HEK293 (cell line): ENCODE results near the gene EEF2K.

Experiments used
- ZBTB20 ChIP-seq: fragments of 450-650 bp; formaldehyde crosslinking; IDR thresholded peaks from 2 replicates; pipeline ENCODE4 v1.5.1; 2016; ENCODE audit warnings: missing biosample characterization, missing genetic modification characterization
- ZNF112 ChIP-seq: fragments of 450-650 bp; formaldehyde crosslinking; IDR thresholded peaks from 2 replicates; pipeline ENCODE4 v1.5.0; 2017; ENCODE audit warnings: missing biosample characterization, missing genetic modification characterization
- ZNF121 ChIP-seq: fragments of 450-650 bp; formaldehyde crosslinking; IDR thresholded peaks from 2 replicates; pipeline ENCODE4 v1.5.1; 2016; ENCODE audit warnings: missing biosample characterization, missing genetic modification characterization
- ZNF184 ChIP-seq: fragments of 450-650 bp; IDR thresholded peaks from 2 replicates; pipeline ENCODE4 v1.5.1; 2018; ENCODE audit warnings: missing biosample characterization, mild to moderate bottlenecking, missing genetic modification characterization
- TF ChIP-seq, protein P1 (sequence below): fragments of 450-650 bp; formaldehyde crosslinking; IDR thresholded peaks from 2 replicates; pipeline ENCODE4 v1.5.1; 2016; ENCODE audit warnings: missing biosample characterization, missing genetic modification characterization

DNA sequence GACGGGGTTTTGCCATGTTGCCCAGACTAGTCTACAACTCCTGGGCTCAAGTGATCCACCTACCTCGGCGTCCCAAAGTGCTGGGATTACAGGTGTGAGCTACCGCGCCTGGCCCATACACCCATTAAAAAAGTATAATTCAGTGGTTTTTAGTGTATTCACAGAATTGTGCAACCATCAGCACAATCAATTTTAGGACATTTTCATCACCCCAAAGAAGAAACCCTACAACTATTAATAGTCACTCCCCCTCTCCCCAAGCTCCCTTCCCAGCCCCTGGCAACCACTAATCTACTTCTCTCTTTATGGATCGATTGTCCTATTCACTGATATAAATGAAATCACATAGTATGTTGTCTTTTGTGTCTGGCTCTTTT, 3.8 kb upstream of the EEF2K start:
- TF ChIP-seq ZNF121 (tag by site-specific recombination) = no peak
- TF ChIP-seq ZNF112 (tag by site-specific recombination) = no peak
- TF ChIP-seq, protein P1, sequence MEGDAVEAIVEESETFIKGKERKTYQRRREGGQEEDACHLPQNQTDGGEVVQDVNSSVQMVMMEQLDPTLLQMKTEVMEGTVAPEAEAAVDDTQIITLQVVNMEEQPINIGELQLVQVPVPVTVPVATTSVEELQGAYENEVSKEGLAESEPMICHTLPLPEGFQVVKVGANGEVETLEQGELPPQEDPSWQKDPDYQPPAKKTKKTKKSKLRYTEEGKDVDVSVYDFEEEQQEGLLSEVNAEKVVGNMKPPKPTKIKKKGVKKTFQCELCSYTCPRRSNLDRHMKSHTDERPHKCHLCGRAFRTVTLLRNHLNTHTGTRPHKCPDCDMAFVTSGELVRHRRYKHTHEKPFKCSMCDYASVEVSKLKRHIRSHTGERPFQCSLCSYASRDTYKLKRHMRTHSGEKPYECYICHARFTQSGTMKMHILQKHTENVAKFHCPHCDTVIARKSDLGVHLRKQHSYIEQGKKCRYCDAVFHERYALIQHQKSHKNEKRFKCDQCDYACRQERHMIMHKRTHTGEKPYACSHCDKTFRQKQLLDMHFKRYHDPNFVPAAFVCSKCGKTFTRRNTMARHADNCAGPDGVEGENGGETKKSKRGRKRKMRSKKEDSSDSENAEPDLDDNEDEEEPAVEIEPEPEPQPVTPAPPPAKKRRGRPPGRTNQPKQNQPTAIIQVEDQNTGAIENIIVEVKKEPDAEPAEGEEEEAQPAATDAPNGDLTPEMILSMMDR (tag by site-specific recombination) = no peak
- TF ChIP-seq ZNF184 = no peak
- TF ChIP-seq ZBTB20 (tag by site-specific recombination) = no peak
